HG03039 (cell line): Measurements from ENCODE around the gene SSBP3.
"Not testable (repeated sequence)": the region's sequence is repeated elsewhere in the genome, so short reads cannot be mapped to it uniquely, and the experiment has no call there.

ENCODE experiments used
- ATAC-seq: cut with Tn5 transposase; IDR thresholded peaks from one replicate; pipeline ENCODE4 v1.9.1; 2021; ENCODE audit warnings: mild to moderate bottlenecking, moderate library complexity; ENCODE audit not compliant: unreplicated experiment

SSBP3 gene

DNA sequence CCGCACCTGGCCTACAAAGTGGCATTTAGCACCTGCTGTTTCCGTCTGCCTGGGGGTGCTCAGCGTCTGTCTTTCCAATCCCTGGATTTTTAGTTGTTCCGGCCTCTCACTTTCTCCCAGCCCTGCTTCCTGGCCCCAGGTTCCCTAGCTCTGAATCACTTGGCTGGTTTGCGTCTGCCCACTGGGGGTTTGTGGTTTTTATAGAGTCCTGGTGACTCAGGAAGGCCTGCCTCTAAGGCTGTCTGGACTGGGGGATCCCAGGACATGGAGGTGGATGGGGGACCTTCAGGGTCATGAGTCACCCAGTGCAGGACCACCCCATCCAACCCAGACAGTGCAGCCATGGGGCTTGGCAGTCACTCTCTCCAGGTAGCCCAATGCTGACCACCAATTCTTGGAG, 152.7 kb downstream of the SSBP3 start:
- no peak for ATAC-seq

DNA sequence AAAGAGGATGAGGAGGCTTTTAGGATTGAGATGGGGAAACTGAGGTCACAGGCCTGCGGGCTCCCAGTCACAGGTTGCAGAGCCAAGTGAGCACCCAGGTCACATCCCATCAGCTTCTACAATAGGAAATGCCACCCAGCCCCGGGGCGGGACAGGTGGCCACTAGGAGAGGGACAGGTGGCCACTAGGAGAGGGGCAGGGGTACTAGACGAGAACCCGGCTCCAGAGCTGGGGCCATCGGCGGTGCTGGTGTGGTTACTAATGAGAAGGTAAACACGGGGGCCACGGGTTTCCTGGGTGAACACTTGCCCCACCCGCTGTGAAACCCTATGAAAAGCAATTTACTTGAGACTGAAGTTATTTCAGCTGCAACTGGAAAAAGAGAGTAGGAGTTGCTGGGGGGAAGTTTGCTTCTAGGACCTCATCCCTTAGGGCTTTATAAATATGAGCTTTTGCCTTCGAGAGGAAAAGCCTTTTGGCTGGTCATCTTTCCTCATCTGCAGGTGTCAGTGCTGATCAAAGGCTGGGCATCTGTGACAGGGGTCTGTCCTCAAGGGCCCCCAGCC, 153.7 kb downstream of the SSBP3 start:
- no peak for ATAC-seq

DNA sequence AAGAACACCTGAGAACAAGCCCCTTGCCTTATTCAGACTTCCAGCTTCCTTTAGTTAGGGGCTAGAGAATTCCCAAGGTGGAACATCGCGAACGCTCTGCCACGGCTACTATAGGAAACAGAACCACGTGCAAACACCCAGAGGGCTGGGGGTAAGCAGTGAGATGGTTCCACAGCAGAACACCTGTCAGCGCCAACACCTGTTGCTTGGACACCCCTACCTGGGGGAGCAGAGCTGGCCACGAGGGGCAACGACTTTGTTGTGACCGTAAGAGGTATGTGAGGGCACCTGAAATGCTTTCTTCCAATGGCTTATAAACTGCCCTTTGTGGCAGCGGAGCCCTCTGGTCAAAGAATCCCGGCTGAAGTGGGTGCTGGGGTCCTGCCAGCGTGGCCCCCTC, 155.5 kb downstream of the SSBP3 start:
- ATAC-seq: no peak

DNA sequence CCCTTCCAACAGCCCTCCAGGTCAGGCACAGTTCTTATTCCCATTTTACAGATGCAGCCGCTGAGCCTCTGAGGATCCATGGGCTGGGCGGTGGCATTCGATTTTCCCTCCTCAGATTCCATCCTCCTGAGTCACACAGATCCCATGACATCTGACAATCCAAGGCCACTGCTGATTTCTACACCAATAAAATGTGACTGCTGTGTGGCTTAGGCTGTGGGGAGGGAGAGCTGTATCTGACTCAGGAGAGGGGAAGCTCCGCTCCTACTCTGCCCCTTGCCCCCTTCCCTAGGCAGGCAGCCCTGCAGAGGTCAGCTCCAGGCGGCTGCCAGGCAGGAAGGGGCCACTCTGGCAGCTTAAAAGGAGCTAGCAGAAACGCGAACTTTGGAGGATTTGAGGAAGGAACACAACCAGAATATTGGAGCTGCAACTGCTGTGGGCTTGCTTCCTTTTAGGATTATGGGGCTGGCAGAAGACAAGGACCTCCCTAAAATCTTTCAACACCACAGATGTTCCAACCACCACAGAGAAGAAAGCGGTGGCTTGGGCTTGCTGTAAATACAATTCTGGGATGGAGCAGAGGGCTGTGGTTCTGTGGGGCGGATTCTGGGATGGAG, 156.3 kb downstream of the SSBP3 start:
- ATAC-seq: no peak

GRCh38 chr1:54248966-54249365, 157.2 kb downstream of the SSBP3 start:
- ATAC-seq: no peak

GRCh38 chr1:54247863-54248515, 158.2 kb downstream of the SSBP3 start:
- ATAC-seq: no peak

DNA sequence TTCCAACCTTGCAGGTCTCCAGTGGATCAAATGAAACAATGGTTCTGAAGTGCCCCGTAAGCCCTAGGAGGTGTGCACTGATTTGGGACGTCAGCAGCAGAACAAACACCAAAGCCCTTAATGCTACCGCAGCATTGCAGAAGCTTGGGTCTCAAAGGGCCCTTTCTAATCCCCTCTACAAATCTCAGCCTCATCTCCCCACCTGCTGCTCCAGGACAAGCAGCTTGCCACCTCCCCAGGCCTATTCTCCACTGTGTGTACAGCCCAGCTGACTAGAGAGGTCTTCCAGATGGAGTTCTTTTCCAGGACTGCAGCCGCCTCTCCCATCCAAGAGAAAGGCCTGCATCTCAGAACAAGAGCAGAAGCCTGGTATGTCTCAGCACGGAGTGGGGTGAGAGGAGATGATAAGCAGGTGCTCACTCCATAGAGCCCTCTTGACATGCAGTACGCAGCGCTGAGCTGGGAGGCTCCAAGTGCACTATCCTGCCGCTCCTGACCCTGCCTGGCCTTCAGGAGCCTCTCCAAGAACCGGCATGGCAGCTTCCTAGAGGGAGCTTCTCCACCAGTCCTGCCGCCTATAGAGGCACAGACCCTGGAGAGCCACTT, 160.0 kb downstream of the SSBP3 start:
- no peak for ATAC-seq

- ATAC-seq: no peak
Observed at GRCh38 chr1:54245501-54245900, 160.7 kb downstream of the SSBP3 start.

DNA sequence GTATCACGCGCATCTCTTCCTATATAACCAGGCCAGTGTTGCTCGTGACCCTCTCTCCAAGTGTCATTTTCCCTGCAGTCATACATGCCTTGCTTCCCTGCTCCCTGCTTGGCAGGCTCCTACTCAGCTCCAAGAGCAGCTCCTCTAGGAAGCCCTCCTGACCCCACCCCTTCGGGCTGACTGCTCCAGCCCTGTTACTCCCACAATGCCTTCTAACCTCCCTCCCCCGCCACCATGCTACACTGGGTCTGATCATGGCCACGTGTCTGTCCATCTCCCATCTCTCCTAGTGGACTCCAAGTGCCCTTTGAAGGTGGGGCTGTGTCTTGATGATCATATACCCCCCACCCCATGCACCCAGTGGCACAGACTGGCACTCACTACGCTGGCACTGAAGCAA, 161.5 kb downstream of the SSBP3 start:
- ATAC-seq: no peak

- no peak for ATAC-seq
Observed at GRCh38 chr1:54243022-54243421, 163.2 kb downstream of the SSBP3 start.

DNA sequence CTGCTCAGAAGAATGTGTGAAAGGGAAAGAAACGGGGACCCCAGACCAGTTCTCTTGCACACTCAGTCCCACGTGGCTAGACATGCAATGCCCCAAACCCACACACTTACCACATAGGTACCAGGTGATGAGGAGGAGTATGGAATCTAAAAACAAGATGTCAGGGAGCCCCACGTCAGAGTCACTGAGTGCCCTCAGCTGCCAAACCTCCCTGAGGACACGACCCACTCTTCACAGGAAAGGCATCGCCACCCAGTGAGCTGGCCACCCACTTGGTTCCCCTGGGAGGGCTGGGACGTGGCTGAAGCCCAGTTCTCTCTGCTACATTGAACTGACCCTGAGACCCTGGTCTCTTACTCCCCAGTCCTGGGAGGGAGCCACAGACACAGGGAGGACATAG, 164.8 kb downstream of the SSBP3 start:
- no peak for ATAC-seq

- no peak for ATAC-seq
Observed at GRCh38 chr1:54240741-54241335, 165.4 kb downstream of the SSBP3 start.

GRCh38 chr1:54239631-54240031, 166.6 kb downstream of the SSBP3 start:
- ATAC-seq: no peak

GRCh38 chr1:54239035-54239383, 167.2 kb downstream of the SSBP3 start:
- no peak for ATAC-seq

GRCh38 chr1:54238353-54239034, 167.7 kb downstream of the SSBP3 start:
- no peak for ATAC-seq

GRCh38 chr1:54237586-54237985, 168.6 kb downstream of the SSBP3 start:
- ATAC-seq: no peak

DNA sequence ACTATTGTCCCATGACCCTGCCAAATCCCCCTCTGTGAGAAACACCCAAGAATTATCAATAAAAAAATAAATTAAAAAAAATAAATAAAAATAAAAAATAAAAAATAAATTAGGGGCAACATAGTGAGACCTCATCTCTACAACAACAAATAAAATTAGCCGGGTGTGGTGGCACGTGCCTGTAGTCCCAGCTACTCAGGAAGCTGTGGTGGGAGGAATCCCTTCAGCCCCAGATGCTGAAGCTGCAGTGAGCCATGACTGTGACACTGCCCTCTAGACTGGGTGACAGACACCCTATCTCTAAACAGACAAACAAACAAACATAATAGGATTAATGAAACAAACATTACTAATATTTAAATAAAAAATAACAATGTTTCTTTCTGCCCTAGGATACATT, 171.9 kb downstream of the SSBP3 start:
- no peak for ATAC-seq

GRCh38 chr1:54233196-54233595, 173.0 kb downstream of the SSBP3 start:
- ATAC-seq: not testable (repeated sequence)

GRCh38 chr1:54230507-54231339, 175.5 kb downstream of the SSBP3 start:
- no peak for ATAC-seq

GRCh38 chr1:54229281-54229891, 176.8 kb downstream of the SSBP3 start:
- no peak for ATAC-seq
